Dedifferentiated amniotic fluid mesenchymal stem cell (primary cell): ENCODE measurements around the gene SWT1.
A peak's percentile ranks its signal among the peaks of the same experiment; 100 is the strongest.

ENCODE experiments used
- DNase-seq: peaks from one replicate; pipeline ENCODE4 v3.0.0-alpha.2; 2016; ENCODE audit errors: extremely low spot score

SWT1 gene, protein sequence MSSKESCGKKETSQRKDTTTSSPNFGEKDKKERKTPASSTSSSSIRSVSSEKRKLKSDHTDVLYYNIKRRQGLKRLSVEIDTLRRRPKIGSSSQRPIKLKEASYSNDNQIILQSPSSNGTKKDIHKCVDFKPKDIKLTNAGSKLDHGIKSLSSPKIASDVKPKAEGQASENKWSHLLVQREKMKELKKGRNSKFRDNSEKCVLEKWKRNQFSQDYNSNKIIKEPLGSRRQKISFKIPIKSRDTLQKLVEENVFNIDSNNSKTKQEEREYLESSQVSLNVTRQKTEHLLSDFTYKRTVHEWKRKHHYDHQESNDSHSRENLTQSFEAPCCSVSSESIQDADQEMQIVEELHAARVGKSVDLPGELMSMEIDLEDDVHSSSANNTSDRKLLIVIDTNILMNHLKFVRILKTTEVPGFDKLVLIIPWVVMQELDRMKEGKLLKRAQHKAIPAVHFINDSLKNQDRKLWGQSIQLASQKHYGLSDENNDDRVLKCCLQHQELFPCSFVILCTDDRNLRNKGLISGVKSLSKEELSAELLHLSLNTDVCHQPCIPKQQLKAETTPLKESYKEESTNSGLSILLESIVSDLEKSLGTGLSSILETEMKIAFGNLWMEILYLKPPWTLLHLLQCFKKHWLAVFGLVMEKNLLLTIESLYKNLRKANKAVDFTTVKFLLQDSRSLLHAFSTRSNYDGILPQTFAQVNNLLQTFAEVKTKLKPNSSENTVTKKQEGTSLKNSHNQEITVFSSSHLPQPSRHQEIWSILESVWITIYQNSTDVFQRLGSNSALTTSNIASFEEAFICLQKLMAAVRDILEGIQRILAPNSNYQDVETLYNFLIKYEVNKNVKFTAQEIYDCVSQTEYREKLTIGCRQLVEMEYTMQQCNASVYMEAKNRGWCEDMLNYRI

GRCh38 chr1:185156854-185157598 lies at the start of gene SWT1, which contains the start of gene TRMT1L:
SWT1 (plus strand) TSS chr1:185157167; CDS start chr1:185160842, 3,675 bp downstream.
TRMT1L (minus strand) TSS chr1:185156953; CDS start chr1:185156712, 241 bp downstream.
- DNase-seq, result peak; percentile 100

DNA sequence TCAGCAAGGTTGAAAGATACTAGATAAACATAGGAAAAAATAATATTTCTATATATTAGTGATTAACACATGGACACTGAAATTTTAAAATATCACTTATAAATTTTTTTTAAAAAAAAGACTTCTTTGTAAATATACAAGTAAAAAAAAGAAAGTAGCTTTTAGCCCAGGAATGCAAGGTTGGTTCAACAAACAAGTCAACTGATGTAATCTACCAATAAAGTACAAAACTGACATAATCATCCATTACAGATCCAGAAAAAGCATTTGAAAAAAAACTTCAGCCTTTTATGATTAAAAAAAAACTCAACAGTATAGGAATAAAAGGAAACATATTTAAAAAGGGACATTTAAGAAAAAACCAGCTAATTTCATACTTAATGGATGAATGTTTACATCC lies 48.6 kb upstream of the SWT1 start:
- no peak for DNase-seq

DNA sequence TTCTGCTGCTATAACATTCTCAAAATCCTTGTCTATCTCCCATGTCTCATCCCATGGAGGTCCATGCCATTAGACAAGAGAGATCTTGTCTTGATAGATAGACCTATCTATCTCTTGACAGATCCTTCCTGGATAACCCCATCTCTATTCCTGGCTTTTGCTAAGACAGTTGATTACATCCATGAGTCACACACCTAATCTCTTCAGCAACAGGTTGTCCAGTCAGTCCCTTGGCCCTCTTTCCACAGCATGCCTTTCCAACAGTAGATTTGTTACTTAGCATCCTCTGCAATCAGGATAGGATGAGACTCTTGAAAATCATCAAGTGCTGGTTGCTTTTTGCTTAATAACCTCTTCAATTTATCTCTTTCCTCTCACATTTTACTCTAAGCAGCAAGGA lies 46.8 kb upstream of the SWT1 start:
- DNase-seq, result no peak

GRCh38 chr1:185111873-185112272 lies 45.1 kb upstream of the SWT1 start:
- DNase-seq, result no peak

- DNase-seq, result no peak
Measured at GRCh38 chr1:185112356-185112755, 44.6 kb upstream of the SWT1 start.

DNA sequence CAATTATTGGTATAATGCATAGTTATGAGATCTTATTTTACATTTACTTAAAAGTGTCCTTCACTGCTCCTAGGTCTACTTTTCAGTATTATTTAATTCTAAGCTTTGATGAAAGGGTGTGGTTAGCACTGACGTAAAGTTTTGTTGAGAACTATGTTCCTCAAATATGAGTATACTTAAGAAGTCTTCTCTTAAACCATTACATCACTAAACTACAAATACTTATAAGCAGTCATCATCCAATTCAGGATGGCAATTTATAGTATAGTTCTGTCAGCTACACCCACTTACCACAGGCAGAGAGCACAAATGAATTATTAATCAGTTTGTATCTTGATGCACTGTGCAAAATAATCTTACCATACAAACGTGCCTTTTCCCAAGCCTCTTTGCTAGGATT lies 27.3 kb upstream of the SWT1 start:
- DNase-seq, result no peak

DNA sequence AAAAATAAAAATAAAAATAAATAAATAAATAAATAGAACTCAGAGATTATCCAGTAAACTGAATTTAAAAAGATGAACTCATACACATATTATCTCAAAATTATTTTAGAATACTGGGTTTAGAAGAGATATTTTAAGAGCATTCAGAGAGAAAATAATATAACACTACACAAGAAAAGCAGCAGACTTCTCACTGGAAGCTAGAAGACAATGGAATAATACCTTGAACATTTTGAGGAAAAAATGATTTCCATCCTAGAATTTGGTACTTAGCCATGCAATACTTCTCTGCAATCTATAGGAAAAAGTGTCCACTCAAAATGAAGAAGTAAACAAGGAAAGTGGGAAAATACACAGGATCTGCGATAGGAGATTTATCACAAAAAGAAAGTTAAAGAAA lies 24.4 kb upstream of the SWT1 start:
- DNase-seq, result no peak

DNA sequence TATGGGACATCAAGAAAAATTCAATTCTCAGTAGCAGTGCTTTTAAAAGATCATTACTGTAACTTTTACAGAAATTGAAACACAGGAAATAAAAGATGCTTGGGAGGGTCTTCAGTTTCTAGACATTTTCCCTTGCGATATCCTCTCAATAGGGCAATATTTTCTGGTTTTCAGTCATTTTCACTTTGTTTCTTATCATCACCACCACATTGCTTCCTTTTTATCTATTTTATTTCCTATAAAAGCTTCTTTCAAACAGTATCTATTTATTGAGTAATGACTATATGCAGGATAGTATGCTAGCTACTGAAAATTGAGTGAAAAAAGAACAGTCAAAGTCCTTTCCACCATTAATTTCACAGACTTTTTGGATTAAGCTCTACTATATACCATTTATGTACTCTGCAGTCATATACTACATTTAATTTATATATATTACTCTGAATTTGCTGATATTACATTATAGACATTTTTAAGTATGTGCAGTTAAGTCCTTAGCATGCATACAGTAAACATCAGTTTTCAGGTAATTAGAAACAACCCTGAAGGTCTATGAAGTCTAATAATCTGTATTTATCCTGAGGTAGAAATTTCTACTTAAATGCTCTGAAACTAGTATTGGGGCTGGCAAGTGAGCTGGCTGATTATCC lies 18.9 kb upstream of the SWT1 start:
- DNase-seq, result no peak

GRCh38 chr1:185139246-185139645 lies 17.7 kb upstream of the SWT1 start:
- DNase-seq, result no peak

GRCh38 chr1:185144233-185144632 lies 12.7 kb upstream of the SWT1 start:
- peak; percentile 29 for DNase-seq

GRCh38 chr1:185151215-185151614 lies 5.8 kb upstream of the SWT1 start:
- no peak for DNase-seq

- DNase-seq, result peak; percentile 26
Measured at GRCh38 chr1:185152187-185152767, 4.7 kb upstream of the SWT1 start.

GRCh38 chr1:185154912-185155513 lies 2.0 kb upstream of the SWT1 start:
- DNase-seq, result no peak

DNA sequence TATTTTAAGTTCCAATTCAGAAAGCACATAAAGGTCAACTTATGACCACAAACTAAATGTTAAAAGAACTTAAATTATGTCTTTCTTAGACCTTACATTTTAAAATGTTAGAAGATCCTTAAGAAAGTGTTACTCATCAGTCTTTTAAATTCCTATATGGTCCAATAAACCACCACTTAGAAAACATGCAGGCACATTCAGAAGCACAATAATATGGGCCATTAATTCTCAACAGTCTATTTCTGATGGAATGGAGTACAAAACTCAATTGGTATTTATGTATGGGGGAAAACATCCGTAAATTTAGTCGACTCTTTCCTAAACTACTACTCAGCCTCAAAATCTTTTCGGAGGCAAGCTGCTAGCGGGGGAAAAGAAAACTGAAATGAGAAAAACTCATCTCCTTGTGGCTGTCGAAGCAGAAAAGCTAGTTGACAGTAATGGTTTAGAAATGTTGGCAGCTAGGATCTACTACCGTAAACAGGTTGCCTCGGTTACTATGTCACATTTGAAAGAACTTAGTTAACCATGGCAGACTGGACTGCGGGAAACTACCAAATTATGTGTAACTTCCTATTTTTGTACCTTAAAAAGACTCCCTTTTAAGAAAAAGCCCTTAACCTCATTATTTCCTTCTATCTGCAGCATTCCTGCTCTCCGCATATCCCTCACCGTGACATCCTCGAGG lies 1.2 kb upstream of the SWT1 start:
- DNase-seq, result no peak

DNA sequence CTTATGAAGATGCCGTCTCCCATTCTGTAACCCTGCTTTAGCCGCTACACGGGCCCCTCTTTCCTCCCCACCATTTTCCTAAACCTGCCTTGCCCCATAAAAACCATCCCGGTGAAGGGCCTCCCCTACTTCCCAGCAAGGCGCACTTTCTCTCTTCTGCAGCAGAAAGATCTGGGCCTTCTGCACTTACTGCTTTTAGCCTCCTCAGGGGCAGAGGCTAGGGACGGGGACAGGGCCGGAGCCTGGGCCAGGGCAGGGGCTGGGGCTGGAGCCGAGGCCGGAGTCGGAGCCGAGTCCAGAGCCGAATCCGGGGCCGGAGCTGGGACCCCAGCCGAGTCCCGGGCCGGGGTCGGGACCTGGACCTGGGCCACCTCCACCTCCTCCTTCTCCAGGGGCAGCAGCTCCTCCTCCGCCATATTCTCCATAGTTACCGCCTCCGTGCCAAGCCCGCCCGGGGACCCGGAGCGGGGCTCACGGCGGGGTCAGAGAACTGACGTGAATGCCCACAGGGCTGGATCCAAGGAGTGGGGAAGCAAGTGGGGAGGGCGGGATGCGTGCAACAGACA lies 596 bp upstream of the SWT1 start:
- no peak for DNase-seq

DNA sequence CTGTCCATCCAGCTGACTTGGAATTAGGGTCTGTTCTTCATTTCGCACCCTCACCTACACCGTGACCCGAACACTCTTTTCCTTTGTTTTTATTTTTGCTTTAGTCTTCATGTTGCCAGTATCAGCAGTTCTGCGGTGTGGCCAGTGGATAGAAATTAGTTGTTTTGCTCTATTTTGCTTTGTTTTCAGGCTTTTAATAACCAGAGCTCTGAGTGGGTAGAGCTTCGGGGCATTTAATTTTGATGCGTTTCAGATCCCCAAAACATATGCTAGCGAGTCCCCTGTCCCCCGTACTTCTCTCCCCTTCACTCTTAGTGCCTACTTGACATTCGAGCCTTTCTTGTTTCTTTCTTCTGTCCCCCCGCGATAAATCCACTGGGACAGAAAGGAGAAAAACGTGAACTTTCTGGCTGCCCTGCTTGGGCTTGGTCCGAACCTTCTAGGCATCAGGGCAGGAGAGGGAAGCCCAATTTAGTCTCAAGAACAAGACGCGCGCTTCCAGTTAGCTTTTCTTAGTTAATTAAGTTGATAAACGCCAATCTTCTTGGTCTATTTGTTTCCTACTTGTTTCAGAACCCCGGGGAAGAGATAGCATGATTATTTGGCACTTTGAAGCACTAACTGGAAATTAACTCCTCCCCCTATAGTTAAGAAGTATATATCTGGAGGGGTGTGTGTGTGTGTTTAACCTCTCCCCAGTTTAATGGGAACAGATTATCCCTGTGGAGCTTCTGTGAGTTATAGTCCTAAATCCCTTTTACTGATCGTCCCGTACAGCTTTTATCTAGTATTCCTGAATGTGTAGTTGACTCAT lies 839 bp downstream of the SWT1 start:
- DNase-seq, result no peak

DNA sequence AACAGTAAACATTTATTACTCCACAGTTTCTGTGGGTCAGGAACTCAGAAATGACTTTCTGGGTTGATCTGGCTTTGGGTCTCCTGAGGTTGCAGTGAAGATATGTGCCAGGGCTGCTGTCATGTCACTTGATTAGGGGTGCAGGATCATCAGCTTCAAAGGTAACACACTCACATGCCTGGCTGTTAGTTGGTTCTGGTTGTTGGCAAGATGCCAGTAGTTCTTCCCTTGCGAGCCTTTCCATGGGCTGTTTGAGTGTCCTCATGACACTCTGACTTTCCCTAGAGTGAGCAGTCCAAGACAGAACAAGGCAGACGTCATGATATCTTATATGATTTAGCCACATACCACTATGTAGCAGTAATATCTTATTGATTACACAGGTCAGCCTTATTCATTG lies 1.8 kb downstream of the SWT1 start:
- no peak for DNase-seq

- no peak for DNase-seq
Measured at GRCh38 chr1:185159966-185160365, 3.0 kb downstream of the SWT1 start.

DNA sequence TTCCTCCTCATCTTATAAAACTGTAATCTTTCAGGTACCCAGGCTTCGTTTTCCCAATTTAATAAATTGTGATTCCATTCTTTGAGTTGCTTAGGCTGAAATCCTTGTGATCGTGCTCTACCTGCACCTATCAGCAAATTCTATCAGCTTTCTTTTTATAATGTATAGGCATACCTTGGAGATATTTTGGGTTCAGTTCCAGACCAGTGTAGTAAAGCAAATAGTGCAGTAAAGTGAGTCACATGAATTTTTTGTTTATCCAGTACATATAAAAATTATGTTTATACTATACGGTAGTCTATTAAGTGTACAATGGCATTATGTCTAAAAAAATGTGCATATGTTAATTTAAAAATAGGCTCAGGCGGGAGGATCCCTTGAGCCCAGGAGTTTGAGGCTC lies 5.5 kb downstream of the SWT1 start:
- DNase-seq, result no peak
